Measurements from ENCODE around the gene SAMD11.
"Not testable (repeated sequence)": the region's sequence is repeated elsewhere in the genome, so short reads cannot be mapped to it uniquely, and the experiment has no call there.

SAMD11 gene

GRCh38 chr1:980137-980571, 56.4 kb downstream of the SAMD11 start:
- DNase-seq (ENCODE audit: low read depth, low spot score), result no peak
- no peak overlapping the region for H3K4me3 ChIP-seq (ENCODE audit: low read length)

- DNase-seq (ENCODE audit: low read depth, low spot score), result no peak
- H3K4me3 ChIP-seq (ENCODE audit: low read length), result no peak overlapping the region
Observed at GRCh38 chr1:980602-981395, 57.1 kb downstream of the SAMD11 start.

GRCh38 chr1:981491-981954, 57.8 kb downstream of the SAMD11 start:
- no peak overlapping the region for H3K4me3 ChIP-seq (ENCODE audit: low read length)
- no peak for DNase-seq (ENCODE audit: low read depth, low spot score)

GRCh38 chr1:981955-982558, 58.3 kb downstream of the SAMD11 start, which contains the start of gene PERM1:
Gene PERM1, minus strand, starts transcription at chr1:982093. Its CDS starts 1,064 bp downstream, at chr1:981029.
- no peak for DNase-seq (ENCODE audit: low read depth, low spot score)
- no peak within 1 kb of the TSS for H3K4me3 ChIP-seq (ENCODE audit: low read length)

- DNase-seq (ENCODE audit: low read depth, low spot score), result no peak
- H3K4me3 ChIP-seq (ENCODE audit: low read length), result no peak overlapping the region
Observed at GRCh38 chr1:982765-983436, 59.2 kb downstream of the SAMD11 start.

- H3K4me3 ChIP-seq (ENCODE audit: low read length), result no peak overlapping the region
- DNase-seq (ENCODE audit: low read depth, low spot score), result no peak
Observed at GRCh38 chr1:983798-984475, 60.2 kb downstream of the SAMD11 start.

- DNase-seq (ENCODE audit: low read depth, low spot score), result no peak
Observed at GRCh38 chr1:984476-984814, 60.7 kb downstream of the SAMD11 start.

GRCh38 chr1:985126-985525, 61.4 kb downstream of the SAMD11 start:
- DNase-seq (ENCODE audit: low read depth, low spot score), result no peak
- H3K4me3 ChIP-seq (ENCODE audit: low read length), result no peak overlapping the region

More at GRCh38 chr1:984476-984814, 60.7 kb downstream of the SAMD11 start:
- no peak overlapping the region for H3K4me3 ChIP-seq (ENCODE audit: low read length)

GRCh38 chr1:988061-988460, 64.3 kb downstream of the SAMD11 start:
- not testable (repeated sequence) for DNase-seq (ENCODE audit: low read depth, low spot score); H3K4me3 ChIP-seq (ENCODE audit: low read length)

- DNase-seq (ENCODE audit: low read depth, low spot score); H3K4me3 ChIP-seq (ENCODE audit: low read length): not testable (repeated sequence)
Observed at GRCh38 chr1:991275-991674, 67.6 kb downstream of the SAMD11 start.

- no peak overlapping the region for H3K4me3 ChIP-seq (ENCODE audit: low read length)
- no peak for DNase-seq (ENCODE audit: low read depth, low spot score)
Observed at GRCh38 chr1:991895-992294, 68.2 kb downstream of the SAMD11 start.

GRCh38 chr1:992362-992761, 68.6 kb downstream of the SAMD11 start:
- no peak overlapping the region for H3K4me3 ChIP-seq (ENCODE audit: low read length)
- DNase-seq (ENCODE audit: low read depth, low spot score), result no peak

GRCh38 chr1:993379-993995, 69.8 kb downstream of the SAMD11 start:
- no peak for DNase-seq (ENCODE audit: low read depth, low spot score)
- no peak overlapping the region for H3K4me3 ChIP-seq (ENCODE audit: low read length)
